SW 1271 (cell line): ENCODE data around the gene MKKS.

Experiments
- DNase-seq, 2 experiments: peaks; one replicate each; lab custom pipeline; 2025; lab: John Stamatoyannopoulos, UW

Gene MKKS

GRCh38 chr20:10368702-10369041, 65.3 kb downstream of the MKKS start:
- no peak for DNase-seq

GRCh38 chr20:10367943-10368701, 65.9 kb downstream of the MKKS start:
- no peak for DNase-seq

- no peak for DNase-seq
These were observed 66.4 kb downstream of the MKKS start for GRCh38 chr20:10367693-10367942.

- no peak for DNase-seq
These were observed 66.9 kb downstream of the MKKS start for GRCh38 chr20:10366898-10367692.

- DNase-seq, result no peak
These were observed 71.3 kb downstream of the MKKS start for GRCh38 chr20:10362674-10363073.

GRCh38 chr20:10360878-10361277, 73.1 kb downstream of the MKKS start:
- no peak for DNase-seq

GRCh38 chr20:10359621-10360040, 74.4 kb downstream of the MKKS start:
- DNase-seq, result no peak

- peak in 1 of 2 experiments; percentile 49 for DNase-seq
These were observed 76.0 kb downstream of the MKKS start for GRCh38 chr20:10357974-10358373.

GRCh38 chr20:10357061-10357708, 76.8 kb downstream of the MKKS start:
- no peak for DNase-seq

GRCh38 chr20:10356628-10357027, 77.4 kb downstream of the MKKS start:
- no peak for DNase-seq

GRCh38 chr20:10352934-10353824, 80.8 kb downstream of the MKKS start:
- DNase-seq, result peak in 1 of 2 experiments; percentile 14
